ENCODE data around the gene BFAR.

- TF ChIP-seq CTCF (IDR thresholded peaks at IDR 0.05) (no peak), EZH2 (IDR thresholded peaks at IDR 0.05; ENCODE audit: borderline replicate concordance, insufficient read depth, low read depth, low read length, poor library complexity, severe bottlenecking) (no peak)
Observed at GRCh38 chr16:14658063-14658462, 25.3 kb downstream of the BFAR start.

All from B cell (primary cell).